CD4-positive, alpha-beta T cell treated with Interleukin-4 for 4 hours (primary cell): ENCODE results near the gene MAGEA10.
"Not testable (repeated sequence)": the region's sequence is repeated elsewhere in the genome, so short reads cannot be mapped to it uniquely, and the experiment has no call there.

Experiments
- DNase-seq: peaks from one replicate; pipeline ENCODE4 v3.0.0-alpha.2; 2020

MAGEA10 gene

DNA sequence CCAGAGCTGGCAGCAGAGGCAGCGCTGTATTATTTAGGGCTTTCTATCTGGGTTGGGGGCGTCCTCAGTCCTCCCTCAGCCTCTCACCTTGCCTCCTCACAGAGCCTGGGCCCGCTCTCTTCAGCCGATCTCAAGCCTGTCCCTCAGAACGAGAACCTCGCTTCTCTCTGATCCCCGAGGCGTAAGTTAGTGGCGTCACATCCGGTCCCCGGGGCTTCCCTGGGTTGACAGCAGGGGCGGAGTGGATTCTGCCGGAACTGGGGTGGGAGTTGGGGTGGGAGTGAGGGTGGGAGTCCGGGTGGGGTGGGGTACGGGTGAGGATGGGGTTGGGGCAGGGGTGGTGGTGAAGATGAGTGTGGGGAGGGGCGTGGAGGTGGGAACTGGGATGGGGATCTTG is at the start of gene MAGEA10:
Gene MAGEA10, minus strand, starts transcription at position 190 of the 397 bp plus-strand sequence. CDS start 2,957 bp downstream, outside the sequence.
- DNase-seq, result no peak

DNA sequence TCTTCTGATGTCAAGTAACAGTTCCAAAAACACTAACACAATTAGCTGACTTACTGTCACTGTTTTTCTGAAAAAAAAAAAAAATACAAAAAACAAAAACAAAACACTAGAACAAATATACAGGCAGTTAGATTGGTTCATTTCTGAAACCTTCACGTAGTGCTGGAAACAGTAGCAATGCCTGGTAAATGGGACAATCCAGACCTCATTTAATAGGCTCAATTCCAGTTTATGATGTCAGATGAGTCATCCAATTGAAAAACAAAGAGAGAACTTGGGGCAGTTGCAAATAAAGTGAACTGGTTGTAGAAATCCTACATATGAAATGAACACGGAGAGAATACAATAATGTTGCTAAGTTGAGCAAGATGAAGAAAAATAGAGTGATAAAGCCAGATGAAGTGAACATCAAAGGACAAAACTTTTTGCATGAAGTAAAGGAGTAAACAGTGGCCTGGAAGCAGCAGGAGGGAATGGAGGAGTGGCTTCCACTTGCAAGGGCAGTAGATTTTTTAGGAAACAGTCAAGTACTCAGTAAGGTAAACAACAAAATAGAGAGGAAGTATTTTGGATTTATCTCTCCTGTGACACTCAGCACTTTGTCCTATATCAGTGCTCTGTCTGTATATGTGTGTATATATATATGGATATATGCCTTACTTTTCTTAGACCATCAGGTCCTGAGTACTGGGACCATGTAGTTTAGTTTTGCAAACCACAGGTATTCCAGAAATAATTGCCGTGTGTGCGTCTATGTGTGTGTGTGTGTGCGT is 39.3 kb upstream of the MAGEA10 start:
- no peak for DNase-seq

GRCh38 chrX:152177052-152177451 is 38.7 kb upstream of the MAGEA10 start:
- no peak for DNase-seq

- DNase-seq, result not testable (repeated sequence)
Measured at GRCh38 chrX:152175892-152176291, 37.5 kb upstream of the MAGEA10 start.

DNA sequence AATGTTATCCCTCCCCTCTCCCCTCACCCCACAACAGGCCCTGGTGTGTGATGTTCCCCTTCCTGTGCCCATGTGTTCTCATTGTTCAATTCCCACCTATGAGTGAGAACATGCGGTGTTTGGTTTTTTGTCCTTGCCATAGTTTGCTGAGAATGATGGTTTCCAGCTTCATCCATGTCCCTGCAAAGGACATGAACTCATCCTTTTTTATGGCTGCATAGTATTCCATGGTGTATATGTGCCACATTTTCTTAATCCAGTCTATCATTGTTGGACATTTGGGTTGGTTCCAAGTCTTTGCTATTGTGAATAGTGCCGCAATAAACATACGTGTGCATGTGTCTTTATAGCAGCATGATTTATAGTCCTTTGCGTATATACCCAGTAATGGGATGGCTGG is 35.5 kb upstream of the MAGEA10 start:
- DNase-seq, result not testable (repeated sequence)

GRCh38 chrX:152170621-152171020 is 32.2 kb upstream of the MAGEA10 start:
- no peak for DNase-seq

DNA sequence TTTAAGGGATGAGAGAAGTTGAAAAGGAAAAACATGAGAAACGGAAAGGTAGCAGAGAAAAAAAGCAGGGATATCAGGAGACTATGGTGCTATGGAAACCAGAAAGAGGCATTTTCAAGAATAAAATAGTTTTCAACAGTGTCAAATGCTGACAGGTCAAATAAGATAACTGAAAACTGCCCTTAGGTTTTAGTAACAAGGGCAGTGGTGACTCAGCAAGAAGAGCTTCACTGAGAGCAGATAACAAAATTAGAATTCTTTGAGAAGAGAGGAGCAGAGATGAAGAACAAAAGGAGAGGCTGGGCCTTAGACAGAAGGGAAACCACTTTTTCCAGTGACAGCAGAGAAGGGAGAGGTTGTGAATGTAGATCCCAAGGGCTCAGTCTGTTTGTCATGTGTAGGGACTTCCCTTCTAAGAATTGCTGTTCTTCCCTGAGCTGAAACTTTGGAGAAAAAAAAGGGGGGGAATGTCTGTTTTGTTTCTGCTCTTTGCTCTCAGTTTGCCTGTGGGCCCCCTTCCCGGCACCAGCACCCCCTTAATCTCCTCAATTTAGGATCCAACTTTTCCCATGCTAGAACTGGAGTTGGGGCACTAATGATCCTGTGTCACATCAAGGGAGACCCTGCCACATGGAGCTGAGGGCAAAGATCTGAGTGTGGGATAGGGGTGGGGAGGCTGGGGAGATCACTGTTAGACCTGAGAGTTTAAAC is 26.8 kb upstream of the MAGEA10 start:
- no peak for DNase-seq

DNA sequence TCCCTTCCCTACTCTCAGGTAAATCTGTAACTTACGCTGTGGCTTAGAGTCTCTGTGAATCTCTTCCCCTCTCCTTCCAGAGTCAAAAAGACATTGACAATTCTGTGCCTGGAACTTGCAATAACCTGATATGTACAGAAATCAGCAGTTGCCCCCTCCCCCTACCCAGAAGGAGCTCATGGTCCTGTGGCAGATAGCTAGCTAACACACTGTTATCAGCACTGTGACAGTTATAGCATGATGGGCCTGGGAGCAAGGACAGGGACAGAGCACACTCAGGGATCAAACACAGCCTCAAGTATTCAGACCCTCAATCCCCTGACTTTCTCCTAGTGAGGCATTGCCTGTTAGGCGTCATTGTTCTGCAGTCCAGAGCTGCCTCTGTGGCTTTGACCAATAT is 18.7 kb upstream of the MAGEA10 start:
- no peak for DNase-seq

DNA sequence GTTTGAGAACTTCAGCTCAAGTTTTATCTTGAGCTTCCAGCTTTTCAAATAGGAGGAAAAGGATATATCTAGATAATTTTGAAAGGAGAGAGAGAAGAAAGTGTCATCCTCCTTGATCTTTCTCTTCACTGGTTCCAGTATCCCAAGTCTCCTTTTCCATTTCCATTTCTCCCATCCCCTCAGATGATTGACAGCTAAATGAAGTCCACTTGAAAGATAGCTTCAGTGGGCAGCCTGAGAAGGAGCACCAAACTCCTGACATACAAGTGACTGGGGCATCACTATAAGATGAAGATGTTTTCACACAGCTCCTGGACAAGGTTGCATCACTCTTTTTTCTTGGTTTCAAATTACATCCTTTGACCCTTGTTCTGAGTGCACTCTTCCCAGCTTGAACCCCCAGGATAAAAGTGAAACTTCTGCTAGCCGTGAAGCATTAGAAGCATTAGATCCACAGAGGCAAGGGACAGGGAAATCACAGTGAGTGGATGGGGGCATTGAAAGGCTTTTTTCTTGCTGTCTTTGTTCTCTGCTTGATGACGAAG is 17.5 kb upstream of the MAGEA10 start:
- no peak for DNase-seq

- no peak for DNase-seq
Measured at GRCh38 chrX:152154050-152154449, 15.7 kb upstream of the MAGEA10 start.

GRCh38 chrX:152151256-152151655 is 12.9 kb upstream of the MAGEA10 start:
- no peak for DNase-seq

DNA sequence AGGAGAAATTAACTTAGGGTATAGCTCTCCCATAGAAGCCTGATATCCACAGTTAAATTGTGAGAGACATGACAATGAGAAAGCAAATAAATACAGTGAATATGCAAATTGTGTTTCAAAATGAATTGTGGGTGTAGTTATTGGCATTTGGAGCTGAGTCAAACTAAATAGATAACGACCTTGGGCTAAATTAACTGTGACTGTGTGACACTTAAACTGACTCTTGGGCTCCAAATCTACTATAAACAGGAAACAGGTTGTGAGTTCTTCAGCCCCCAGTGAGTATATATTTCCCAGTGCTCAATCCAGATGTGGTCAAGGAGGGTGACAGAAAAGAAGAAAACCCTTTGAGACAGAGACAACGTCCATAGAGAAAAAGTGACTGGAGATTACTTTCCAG is 11.3 kb upstream of the MAGEA10 start:
- no peak for DNase-seq

DNA sequence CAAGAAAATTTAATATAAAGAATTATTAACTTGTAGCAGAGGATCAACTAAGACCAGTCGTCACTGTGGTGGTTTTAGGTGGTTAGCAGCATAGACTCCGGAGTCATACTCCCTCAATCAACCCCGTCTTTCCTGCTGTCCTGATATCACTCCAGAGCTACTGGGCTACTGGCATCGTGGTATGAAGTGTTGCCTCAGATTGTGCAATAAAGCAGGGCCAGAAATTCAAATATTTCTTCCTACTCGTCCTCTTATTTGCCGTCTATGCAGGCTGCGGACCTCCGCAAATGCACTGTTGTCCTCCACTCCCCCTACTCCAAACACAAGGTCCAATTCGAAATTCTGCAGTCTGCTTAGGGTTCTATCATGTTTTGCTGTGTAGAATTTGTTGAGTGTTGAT is 1.2 kb upstream of the MAGEA10 start:
- no peak for DNase-seq

DNA sequence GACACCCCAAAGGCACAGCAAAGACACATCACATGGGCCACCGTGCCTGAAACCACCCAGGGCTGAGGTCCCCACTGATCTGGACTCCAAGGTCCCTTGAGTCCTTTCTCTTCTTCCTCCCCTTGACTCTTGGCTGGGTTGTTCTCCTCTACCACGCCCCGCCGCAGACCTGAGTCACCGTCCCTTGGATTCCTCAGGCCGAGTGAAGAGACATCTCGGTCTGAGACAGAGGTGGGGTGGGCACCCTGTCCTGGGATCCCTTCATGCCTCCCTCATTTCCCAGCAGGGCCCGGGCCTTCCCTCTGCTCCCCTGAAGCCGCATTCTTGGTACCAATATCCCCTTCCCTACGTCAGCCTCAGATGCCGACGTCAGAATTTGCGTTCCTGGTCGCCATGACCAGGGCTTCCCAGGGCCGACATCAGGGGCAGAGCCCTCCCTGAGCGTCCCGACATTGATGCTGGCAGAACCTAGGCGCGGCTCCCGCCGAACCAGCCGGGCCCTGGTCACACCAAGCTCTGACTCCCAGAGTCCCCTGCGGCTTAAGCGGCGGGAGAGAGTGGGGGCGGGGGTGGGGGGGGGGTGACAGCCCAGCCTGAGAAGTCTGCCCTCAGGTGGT is 498 bp downstream of the MAGEA10 start:
- no peak for DNase-seq

GRCh38 chrX:152136312-152136711 is 2.1 kb downstream of the MAGEA10 start:
- DNase-seq, result no peak

GRCh38 chrX:152131525-152131924 is 6.9 kb downstream of the MAGEA10 start:
- DNase-seq, result no peak

DNA sequence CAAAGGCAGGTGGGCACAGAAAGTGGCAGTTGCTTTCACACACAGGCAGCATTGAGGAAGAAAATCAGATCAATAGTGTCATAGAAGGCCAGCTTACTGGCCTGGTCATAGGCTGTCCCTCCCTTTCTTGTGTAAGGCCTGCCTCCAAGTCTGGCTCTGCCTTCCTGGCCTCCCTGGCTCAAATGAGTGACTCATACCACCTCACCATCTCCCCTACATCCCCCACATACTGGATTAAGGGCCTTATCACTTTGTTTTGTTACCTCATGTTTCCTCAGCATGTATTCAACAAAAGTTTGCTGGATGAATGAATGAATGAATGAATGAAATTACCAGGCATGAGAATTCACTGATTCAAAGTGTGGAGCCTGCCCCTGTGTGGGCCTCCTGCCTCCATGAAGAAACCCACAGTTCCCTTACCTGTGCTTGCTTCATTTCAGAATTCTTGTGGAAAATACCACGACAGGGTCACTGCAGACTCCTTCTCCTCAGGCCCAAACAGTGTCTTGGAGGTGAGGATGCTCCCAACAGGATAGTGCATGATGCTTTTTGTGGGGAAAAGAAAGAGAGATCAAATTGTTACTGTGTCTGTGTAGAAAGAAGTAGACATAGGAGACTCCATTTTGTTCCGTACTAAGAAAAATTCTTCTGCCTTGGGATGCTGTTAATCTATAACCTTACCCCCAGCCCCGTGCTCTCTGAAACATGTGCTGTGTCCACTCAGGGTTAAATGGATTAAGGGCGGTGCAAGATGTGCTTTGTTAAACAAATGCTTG is 9.1 kb downstream of the MAGEA10 start:
- DNase-seq, result not testable (repeated sequence)

GRCh38 chrX:152117305-152117704 is 21.1 kb downstream of the MAGEA10 start:
- no peak for DNase-seq

- no peak for DNase-seq
Measured at GRCh38 chrX:152108527-152108926, 29.9 kb downstream of the MAGEA10 start.

DNA sequence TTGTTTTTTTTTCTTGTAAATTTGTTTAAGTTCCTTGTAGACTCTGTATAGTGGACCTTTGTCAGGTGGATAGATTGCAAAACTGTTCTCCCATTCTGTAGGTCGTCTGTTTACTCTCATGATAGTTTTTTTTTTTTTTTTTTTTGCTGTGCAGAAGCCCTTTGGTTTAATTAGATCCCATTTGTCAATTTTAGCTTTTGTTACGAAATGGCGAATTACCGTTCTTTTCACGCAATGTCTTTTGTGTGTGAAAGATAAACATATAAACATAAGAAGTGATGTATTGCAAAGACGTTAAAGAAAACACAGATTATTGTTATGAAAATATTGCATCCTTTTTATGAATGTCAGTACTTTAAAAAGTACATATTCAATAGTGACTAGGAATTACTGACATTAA is 34.5 kb downstream of the MAGEA10 start:
- DNase-seq, result no peak

GRCh38 chrX:152086141-152086540 is 52.2 kb downstream of the MAGEA10 start:
- DNase-seq, result no peak
